WERI-Rb-1 (cell line): Measurements from ENCODE around the gene MAB21L3.

Experiments used
- DNase-seq: peaks from one replicate; pipeline ENCODE4 v3.0.0-alpha.2; 2020
- H3K27ac ChIP-seq: fragments of 250-450 bp; sonication (Bioruptor Pico); 2 replicates; pipeline ENCODE4 v1.5.1; 2020; ENCODE audit warnings: mild to moderate bottlenecking, moderate library complexity
- H3K27me3 ChIP-seq: fragments of 250-450 bp; sonication (Bioruptor Pico); 2 replicates; pipeline ENCODE4 v1.5.1; 2021; ENCODE audit warnings: mild to moderate bottlenecking, low read depth, moderate library complexity; ENCODE audit not compliant: insufficient read depth, severe bottlenecking
- H3K36me3 ChIP-seq: fragments of 250-450 bp; sonication (Bioruptor Pico); 2 replicates; pipeline ENCODE4 v1.5.1; 2020; ENCODE audit warnings: mild to moderate bottlenecking, moderate library complexity
- H3K4me3 ChIP-seq: 2 replicates; pipeline ENCODE4 v1.5.1; 2011; ENCODE audit warnings: low read depth, mild to moderate bottlenecking, control low read depth, low read length
- H3K9me3 ChIP-seq: fragments of 250-450 bp; sonication (Bioruptor Pico); 2 replicates; pipeline ENCODE4 v1.5.1; 2021; ENCODE audit warnings: mild to moderate bottlenecking, moderate library complexity; ENCODE audit not compliant: severe bottlenecking
- TF ChIP-seq, protein P1 (sequence below): IDR thresholded peaks from 2 replicates; pipeline ENCODE4 v1.5.1; 2011; ENCODE audit warnings: low read depth, mild to moderate bottlenecking, control low read depth, inconsistent platforms, low read length

Gene MAB21L3

DNA sequence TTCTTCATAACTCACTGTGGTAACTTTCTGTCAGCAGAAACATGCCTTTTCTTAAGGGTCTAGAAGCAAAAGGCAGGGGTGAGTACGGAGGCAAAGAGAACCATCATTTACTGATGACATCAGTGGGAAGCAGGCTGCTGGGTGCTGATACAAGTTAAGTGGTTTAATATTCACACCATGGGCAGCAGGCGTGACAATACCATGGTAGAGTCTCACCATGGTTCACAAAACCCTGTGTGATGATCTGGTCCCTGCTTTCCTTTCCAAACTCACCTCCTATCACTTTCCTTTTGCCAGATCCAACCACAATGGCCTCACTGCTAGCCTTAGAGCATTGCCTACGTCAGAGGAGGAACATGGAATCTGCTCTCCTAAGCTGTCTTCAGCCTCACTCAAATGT lies 8.7 kb downstream of the MAB21L3 start:
- Histone ChIP-seq H3K9me3 (no peaks in the 10 kb centered on the region), H3K27me3 (no peaks in the 10 kb centered on the region), H3K36me3 (no peaks in the 10 kb centered on the region), H3K4me3 (no peak overlapping the region), H3K27ac (no peak overlapping the region)
- TF ChIP-seq, protein P1, sequence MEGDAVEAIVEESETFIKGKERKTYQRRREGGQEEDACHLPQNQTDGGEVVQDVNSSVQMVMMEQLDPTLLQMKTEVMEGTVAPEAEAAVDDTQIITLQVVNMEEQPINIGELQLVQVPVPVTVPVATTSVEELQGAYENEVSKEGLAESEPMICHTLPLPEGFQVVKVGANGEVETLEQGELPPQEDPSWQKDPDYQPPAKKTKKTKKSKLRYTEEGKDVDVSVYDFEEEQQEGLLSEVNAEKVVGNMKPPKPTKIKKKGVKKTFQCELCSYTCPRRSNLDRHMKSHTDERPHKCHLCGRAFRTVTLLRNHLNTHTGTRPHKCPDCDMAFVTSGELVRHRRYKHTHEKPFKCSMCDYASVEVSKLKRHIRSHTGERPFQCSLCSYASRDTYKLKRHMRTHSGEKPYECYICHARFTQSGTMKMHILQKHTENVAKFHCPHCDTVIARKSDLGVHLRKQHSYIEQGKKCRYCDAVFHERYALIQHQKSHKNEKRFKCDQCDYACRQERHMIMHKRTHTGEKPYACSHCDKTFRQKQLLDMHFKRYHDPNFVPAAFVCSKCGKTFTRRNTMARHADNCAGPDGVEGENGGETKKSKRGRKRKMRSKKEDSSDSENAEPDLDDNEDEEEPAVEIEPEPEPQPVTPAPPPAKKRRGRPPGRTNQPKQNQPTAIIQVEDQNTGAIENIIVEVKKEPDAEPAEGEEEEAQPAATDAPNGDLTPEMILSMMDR = no peak
- no peak for DNase-seq

DNA sequence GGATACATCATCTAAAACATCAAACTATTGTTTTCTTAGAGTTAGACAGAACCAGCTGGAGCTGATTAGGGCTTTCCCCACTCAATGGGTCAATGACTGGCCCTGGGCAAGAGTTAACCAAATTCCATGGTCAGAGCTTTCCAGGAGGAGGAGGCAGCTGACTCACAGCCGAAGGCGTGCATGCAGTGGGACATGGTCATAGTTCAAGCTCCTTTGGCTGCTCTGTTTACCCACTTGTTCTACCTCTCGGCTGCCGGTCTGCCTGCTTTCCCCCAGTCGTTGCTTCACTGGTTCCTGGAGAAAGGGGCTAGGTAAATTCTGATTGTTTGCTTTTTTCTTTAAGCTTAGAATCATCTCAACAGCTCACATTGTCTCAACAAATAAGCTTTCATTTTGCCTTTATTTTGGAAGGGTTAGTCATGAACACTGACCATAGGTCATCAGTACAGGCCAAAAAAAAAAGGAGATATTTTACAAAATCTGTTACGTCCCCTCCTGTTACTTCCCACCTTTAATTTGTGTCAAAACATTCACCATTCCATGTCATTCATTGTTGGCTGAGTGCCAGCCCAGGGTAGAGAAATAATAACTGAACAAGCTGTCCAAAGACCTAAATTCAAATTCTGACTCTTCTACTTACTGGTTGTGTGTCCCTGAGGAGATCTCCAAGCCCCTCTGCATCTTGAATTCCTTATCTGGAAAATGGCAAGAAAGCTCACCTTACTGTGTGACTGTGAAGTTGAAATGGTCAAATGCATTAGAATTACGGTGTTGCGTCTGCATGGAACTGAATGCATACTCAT lies 12.0 kb downstream of the MAB21L3 start:
- Histone ChIP-seq H3K4me3 (no peak overlapping the region), H3K27ac (no peak overlapping the region), H3K27me3 (no peaks in the 10 kb centered on the region), H3K36me3 (no peaks in the 10 kb centered on the region), H3K9me3 (no peaks in the 10 kb centered on the region)
- TF ChIP-seq, protein P1 = no peak
- DNase-seq = no peak

DNA sequence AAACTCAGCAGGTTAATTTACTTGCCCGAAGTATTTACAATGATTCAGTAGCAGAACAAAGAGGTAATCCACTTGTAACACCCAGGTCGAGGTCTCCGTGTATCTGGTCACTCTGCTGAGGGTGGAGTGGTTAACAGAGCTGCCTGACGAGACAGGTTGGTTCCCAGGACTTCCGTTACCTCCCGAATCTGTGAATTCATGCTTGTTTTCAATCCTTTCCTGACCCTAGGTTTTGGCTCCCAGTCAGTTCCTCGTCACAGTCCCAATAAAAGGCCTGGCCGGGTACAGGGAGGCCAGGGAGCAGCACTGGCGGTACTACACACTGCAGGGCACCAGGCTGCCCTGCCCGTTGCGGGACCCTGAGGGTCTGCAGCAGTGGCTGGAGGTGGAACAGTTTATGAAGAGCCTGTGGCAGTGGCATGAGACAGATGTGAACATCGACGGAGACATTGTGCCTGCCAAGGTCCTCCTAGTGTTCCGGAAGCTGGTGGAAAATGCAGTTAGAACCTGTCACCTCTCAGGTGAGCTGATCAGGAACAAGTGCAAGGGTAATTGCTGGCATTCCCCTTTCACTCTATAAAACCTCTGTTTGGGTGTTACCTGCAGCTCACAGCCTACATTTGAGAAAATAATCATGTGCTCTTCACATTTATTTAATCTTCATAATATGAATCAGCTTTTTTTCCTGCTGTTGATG lies 12.8 kb downstream of the MAB21L3 start:
- no peak overlapping the region for H3K27ac ChIP-seq
- no peak for DNase-seq
- no peaks in the 10 kb centered on the region for H3K9me3 ChIP-seq
- no peaks in the 10 kb centered on the region for H3K27me3 ChIP-seq
- no peaks in the 10 kb centered on the region for H3K36me3 ChIP-seq
- TF ChIP-seq, protein P1 = no peak
- no peak overlapping the region for H3K4me3 ChIP-seq

DNA sequence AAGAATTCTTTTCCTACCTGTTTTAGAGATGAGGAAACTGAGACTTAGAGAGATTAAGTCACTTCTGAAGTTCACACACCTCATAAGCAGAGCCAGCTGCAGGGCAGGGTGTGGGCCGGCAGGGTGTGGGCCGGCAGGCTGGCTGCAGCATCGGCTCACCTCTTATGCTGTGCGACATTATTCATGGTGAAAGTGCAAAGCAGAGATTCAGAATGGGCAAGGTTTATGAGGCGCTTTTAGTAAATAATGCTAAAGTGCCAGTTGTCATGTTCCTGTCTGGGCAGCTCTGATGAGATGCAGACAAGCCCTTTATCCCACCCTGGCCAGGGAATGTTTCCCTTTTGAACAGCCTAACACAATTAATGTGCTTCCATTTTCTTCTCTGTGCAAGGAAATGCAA lies 14.6 kb downstream of the MAB21L3 start:
- H3K4me3 ChIP-seq = no peak overlapping the region
- H3K27me3 ChIP-seq = no peaks in the 10 kb centered on the region
- DNase-seq = no peak
- TF ChIP-seq, protein P1 = no peak
- no peaks in the 10 kb centered on the region for H3K9me3 ChIP-seq
- no peak overlapping the region for H3K27ac ChIP-seq
- no peaks in the 10 kb centered on the region for H3K36me3 ChIP-seq

DNA sequence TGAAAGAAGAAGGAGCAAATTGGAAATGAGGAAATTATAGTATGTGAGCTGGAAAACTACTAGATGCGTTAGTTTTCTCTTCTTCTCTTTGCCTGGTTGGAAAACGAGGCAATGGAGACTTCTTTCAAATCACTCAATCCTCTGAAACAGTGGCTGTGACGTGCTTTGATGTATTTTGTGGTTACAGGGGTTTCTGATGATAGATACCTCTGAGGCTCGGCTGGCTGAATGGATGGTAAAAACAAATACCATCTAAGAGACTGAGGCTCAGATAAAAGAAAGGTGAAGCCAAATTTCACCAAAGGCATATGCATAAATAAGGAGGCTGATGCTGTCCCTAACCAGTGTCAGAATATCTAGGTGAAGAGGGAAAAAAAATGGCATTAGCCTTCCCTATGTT lies 15.1 kb downstream of the MAB21L3 start:
- TF ChIP-seq, protein P1 = no peak
- no peaks in the 10 kb centered on the region for H3K36me3 ChIP-seq
- DNase-seq = no peak
- no peaks in the 10 kb centered on the region for H3K9me3 ChIP-seq
- H3K27ac ChIP-seq = no peak overlapping the region
- no peaks in the 10 kb centered on the region for H3K27me3 ChIP-seq
- H3K4me3 ChIP-seq = no peak overlapping the region
